GM12878 (cell line): ENCODE measurements around the gene PDE7B. TPM values are rescaled to one million over a fixed set of nuclear protein-coding genes. Genes with fewer than 3 reads are reported as not detected.

ENCODE experiments used
- ATAC-seq: fragments of 200-7000 bp; cut with Tn5 transposase; 3 replicates; pipeline ENCODE4 v1.9.1; 2020; ENCODE audit warnings: mild to moderate bottlenecking, moderate library complexity
- BruUV-seq: library from RNA; stranded (reverse); fragments of 400-500 nt; replicated peaks from 2 replicates; lab custom pipeline; 2021; lab: Mats Ljungman, UMichigan
- CTCF ChIA-PET: fragments of 300-600 bp; sonication (Branson Sonifier 250); formaldehyde crosslinking; extraction: SDS; loops from one replicate; lab custom pipeline; 2021; ENCODE audit warnings: inconsistent platforms; lab: Yijun Ruan, JAX
- POLR2A ChIA-PET: fragments of 350-600 bp; formaldehyde crosslinking; extraction: SDS; loops from one replicate; lab custom pipeline; 2021; ENCODE audit warnings: inconsistent platforms; lab: Charles Lee
- RAD21 ChIA-PET: fragments of 300-600 bp; sonication (Branson Sonifier 250); formaldehyde crosslinking; loops from one replicate; lab custom pipeline; 2023; ENCODE audit warnings: antibody characterized with exemption; ENCODE audit not compliant: unreplicated experiment; lab: Charles Lee
- SMC1A ChIA-PET: fragments of 300-600 bp; sonication (Branson Sonifier 250); formaldehyde crosslinking; loops from one replicate; lab custom pipeline; 2023; ENCODE audit not compliant: unreplicated experiment, uncharacterized antibody; lab: Charles Lee
- DNase-seq: peaks from one replicate; pipeline ENCODE4 v3.0.0-alpha.2; 2011; ENCODE audit warnings: low read depth, low spot score
- FAIRE-seq: peaks from 3 replicates; lab custom pipeline; 2011; peaks lifted over from hg19 to GRCh38; lab: Jason Lieb, UNC
- H2AFZ ChIP-seq: 2 replicates; pipeline ENCODE4 v1.6.0; 2011; ENCODE audit warnings: low read depth, low read length, control low read depth; ENCODE audit not compliant: control insufficient read depth
- H3K27ac ChIP-seq: 2 replicates; pipeline ENCODE4 v1.5.1; 2011; ENCODE audit warnings: control low read depth; ENCODE audit not compliant: control insufficient read depth, insufficient read depth
- H3K27me3 ChIP-seq, 2 experiments: replicated peaks in 1 of 2; 2 replicates each; pipeline versions ENCODE4 v1.6.0 to v1.6.1; 2011; ENCODE audit warnings: low read length in 1 of 2; ENCODE audit not compliant: control insufficient read depth in 2 of 2, insufficient read depth in 2 of 2
- H3K36me3 ChIP-seq, 2 experiments: 2 replicates each; pipeline ENCODE4 v1.5.1; 2011; ENCODE audit warnings: low read length in 1 of 2; ENCODE audit not compliant: control insufficient read depth in 2 of 2, insufficient read depth in 2 of 2
- H3K4me1 ChIP-seq: 2 replicates; pipeline ENCODE4 v1.6.1; 2011; ENCODE audit warnings: mild to moderate bottlenecking, low read length, moderate library complexity, mixed read lengths; ENCODE audit not compliant: control insufficient read depth, insufficient read depth
- H3K4me2 ChIP-seq: 2 replicates; pipeline ENCODE4 v1.6.0; 2011; ENCODE audit warnings: control low read depth; ENCODE audit not compliant: control insufficient read depth, insufficient read depth
- H3K4me3 ChIP-seq: fragments of 200-600 bp; sonication (generic); 2 replicates; pipeline ENCODE4 v1.5.1; 2016
- H3K79me2 ChIP-seq: 2 replicates; pipeline ENCODE4 v1.6.0; 2011; ENCODE audit warnings: low read length; ENCODE audit not compliant: control insufficient read depth, insufficient read depth
- H3K9ac ChIP-seq: 2 replicates; pipeline ENCODE4 v1.8.0; 2011; ENCODE audit warnings: low read length, control low read depth, mixed read lengths; ENCODE audit not compliant: control insufficient read depth, insufficient read depth
- H3K9me3 ChIP-seq: replicated peaks from 3 replicates; pipeline ENCODE4 v1.5.1; 2011; ENCODE audit warnings: mild to moderate bottlenecking, low read length; ENCODE audit not compliant: control insufficient read depth, insufficient read depth
- H4K20me1 ChIP-seq: 2 replicates; pipeline ENCODE4 v1.6.0; 2011; ENCODE audit not compliant: control insufficient read depth, insufficient read depth
- CHD2 ChIP-seq: IDR thresholded peaks from 2 replicates; pipeline ENCODE4 v1.6.1; 2011; ENCODE audit warnings: low read depth, low read length, improper control_type of control experiment, borderline replicate concordance
- EGR1 ChIP-seq, 2 experiments: IDR thresholded peaks; 1 replicate in 1 of 2; 2 replicates in 1 of 2; pipeline ENCODE4 v1.6.1; 2011 to 2012; ENCODE audit warnings: low read depth in 2 of 2, low read length in 2 of 2, borderline replicate concordance in 1 of 2, mild to moderate bottlenecking in 1 of 2, moderate library complexity in 1 of 2
- EP300 ChIP-seq, 2 experiments: fragments of 150-350 bp in 1 of 2; IDR thresholded peaks; 2 replicates each; pipeline ENCODE4 v1.6.1; 2011 to 2012; ENCODE audit warnings: low read depth in 2 of 2, low read length in 2 of 2, borderline replicate concordance in 1 of 2, improper control_type of control experiment in 1 of 2, inconsistent platforms in 1 of 2; ENCODE audit not compliant: control insufficient read depth in 1 of 2
- FOXK2 ChIP-seq: fragments of 450-650 bp; IDR thresholded peaks from 2 replicates; pipeline ENCODE4 v1.6.1; 2017; ENCODE audit warnings: mild to moderate bottlenecking, moderate library complexity
- MYB ChIP-seq: fragments of 150-350 bp; IDR thresholded peaks from 2 replicates; pipeline ENCODE4 v1.6.1; 2014; ENCODE audit warnings: mild to moderate bottlenecking, low read depth, low read length, borderline replicate concordance
- NKRF ChIP-seq: fragments of 450-650 bp; conservative IDR thresholded peaks from 2 replicates; pipeline ENCODE4 v1.6.1; 2017; ENCODE audit warnings: mild to moderate bottlenecking, moderate library complexity
- NR2C1 ChIP-seq: fragments of 450-650 bp; IDR thresholded peaks from 2 replicates; pipeline ENCODE4 v1.6.1; 2017; ENCODE audit warnings: antibody characterized with exemption, mild to moderate bottlenecking, moderate library complexity
- NR2F1 ChIP-seq: fragments of 450-650 bp; conservative IDR thresholded peaks from 2 replicates; pipeline ENCODE4 v1.6.1; 2017; ENCODE audit warnings: mild to moderate bottlenecking
- NRF1 ChIP-seq: conservative IDR thresholded peaks from 2 replicates; pipeline ENCODE4 v1.6.1; 2011; ENCODE audit warnings: mild to moderate bottlenecking, low read depth, low read length, improper control_type of control experiment
- POLR2AphosphoS5 ChIP-seq: IDR thresholded peaks from 2 replicates; pipeline ENCODE4 v1.6.1; 2011; ENCODE audit warnings: mild to moderate bottlenecking, low read length, inconsistent platforms
- RAD21 ChIP-seq: IDR thresholded peaks from 2 replicates; pipeline ENCODE4 v1.6.1; 2011; ENCODE audit warnings: mild to moderate bottlenecking, low read depth, low read length, moderate library complexity; ENCODE audit not compliant: insufficient read depth
- RCOR1 ChIP-seq: conservative IDR thresholded peaks from 2 replicates; pipeline ENCODE4 v1.6.1; 2012; ENCODE audit warnings: low read depth, low read length, improper control_type of control experiment
- SMARCA5 ChIP-seq: fragments of 450-650 bp; IDR thresholded peaks from 2 replicates; pipeline ENCODE4 v1.6.1; 2017; ENCODE audit warnings: mild to moderate bottlenecking
- SREBF2 ChIP-seq: IDR thresholded peaks from 2 replicates; pipeline ENCODE4 v1.6.1; 2012; ENCODE audit warnings: mild to moderate bottlenecking, low read length
- STAT1 ChIP-seq: fragments of 450-650 bp; conservative IDR thresholded peaks from 2 replicates; pipeline ENCODE4 v1.6.1; 2014; ENCODE audit warnings: antibody characterized with exemption, mild to moderate bottlenecking
- YBX1 ChIP-seq: fragments of 450-650 bp; IDR thresholded peaks from 2 replicates; pipeline ENCODE4 v1.6.1; 2016; ENCODE audit warnings: antibody characterized with exemption
- ZNF384 ChIP-seq: IDR thresholded peaks from 2 replicates; pipeline ENCODE4 v1.6.1; 2012; ENCODE audit warnings: low read depth, mild to moderate bottlenecking, low read length, improper control_type of control experiment, borderline replicate concordance
- WGBS: methylation state at CpG from one replicate; pipeline ENCODE4 v1.1.6; 2016; ENCODE audit warnings: low lambda C conversion rate; ENCODE audit not compliant: insufficient replicate concordance, insufficient coverage; ENCODE audit errors: missing lambda C conversion rate; 5-methylcytosine and 5-hydroxymethylcytosine counted together
- in situ Hi-C: fragments of 300-500 bp; cut with MboI; formaldehyde crosslinking; loops from 9 replicates; pipeline ENCODE4 v1.14.3; 2018; ENCODE audit warnings: mixed read lengths
- intact Hi-C: fragments of 100-400 bp; cut with micrococcal nuclease; formaldehyde crosslinking; loops from one replicate; pipeline ENCODE4 v1.14.2; 2022; ENCODE audit not compliant: unreplicated experiment
- polyA plus RNA-seq, 11 experiments: library from polyadenylated mRNA; depleted of rRNA in 4 of 11; unstranded in 6 of 11; stranded (reverse) in 5 of 11; fragments of >200 nt; fragmentation: Nextera tagmentation in 4 of 11; fragmentation: Illumina TruSeq in 1 of 11; extraction: Ambion mirVana in 4 of 11; extraction: Trizol in 1 of 11; gene quantifications; 1 replicate in 1 of 11; 2 replicates in 10 of 11; pipeline versions ENCODE4 v1.2.1 to v1.2.3, GENCODE V29; 2011 to 2016; ENCODE audit warnings: inconsistent platforms in 2 of 11, missing spikeins in 2 of 11, low read depth in 1 of 11
- total RNA-seq, 4 experiments: library from RNA; depleted of rRNA in 3 of 4; stranded (reverse); fragments of >200 nt in 3 of 4; fragmentation: Illumina TruSeq in 1 of 4; extraction: Trizol in 1 of 4; gene quantifications; 2 replicates each; pipeline versions ENCODE4 v1.2.1 to v1.2.3, GENCODE V29; 2013 to 2021

Gene PDE7B
- total and polyA plus RNA-seq, 10 of the 15 experiments (the other 5 are each of a cell fraction or from before 2014, with no cell fraction given), result not detected

- no TSS peak for BruUV-seq
- Histone ChIP-seq H3K4me2 (no peak overlapping the region), H3K9me3 (no peaks in the 10 kb centered on the region), H3K79me2 (no peaks in the 10 kb centered on the region), H3K36me3 (peaks cover 0 to 11% of the 10 kb centered on the region in 2 experiments; a peak in 3 of 4 replicates), H2AFZ (no peak overlapping the region), H3K4me1 (peaks cover 9% of the 10 kb centered on the region; the same call in 1 of the 2 replicates), H3K9ac (no peak overlapping the region), H3K27ac (no peak overlapping the region), H4K20me1 (no peaks in the 10 kb centered on the region), H3K27me3 (no peaks in the 10 kb centered on the region), H3K4me3 (no peak overlapping the region)
- ChIA-PET RAD21 (interaction anchor here (0.9 kb wide), 1 partner anchor 329 kb away, joined by 3 read pairs; no protein-coding TSS in a partner anchor), SMC1A (interaction anchor here (0.8 to 2.2 kb wide), 2 partner anchors 20 to 30 kb away, joined by 3 to 11 read pairs; partner anchors contain the start of gene MTFR2), CTCF (interaction anchor here (0.7 to 1.6 kb wide), 4 partner anchors 18 to 724 kb away, joined by 4 to 9 read pairs (median 4); no protein-coding TSS in a partner anchor), POLR2A (no interaction called here)
- TF ChIP-seq FOXK2 (no peak), NRF1 (no peak), RAD21 (no peak), SMARCA5 (no peak), MYB (no peak), POLR2AphosphoS5 (no peak), STAT1 (no peak), EGR1 (IDR thresholded peaks at IDR 0.05; ENCODE audit: borderline replicate concordance in 1 of 2, low read depth in 2 of 2, low read length in 2 of 2) (no peak), CHD2 (no peak), YBX1 (no peak), NKRF (no peak), EP300 (IDR thresholded peaks at IDR 0.05; ENCODE audit: borderline replicate concordance in 1 of 2, control insufficient read depth in 1 of 2, low read depth in 2 of 2, low read length in 2 of 2) (no peak), ZNF384 (no peak), NR2F1 (no peak), SREBF2 (no peak), RCOR1 (no peak), NR2C1 (no peak)
- no peak for DNase-seq
- WGBS, result 100% methylated on average over 2 of the region's 2 CpGs
- in situ Hi-C loops, result no loop called here
- intact Hi-C loops, result no loop called here
- ATAC-seq, result no peak
- no peak for FAIRE-seq
Observed at GRCh38 chr6:136230219-136230853, 378.8 kb downstream of the PDE7B start.
